ENCODE data around the gene LDLRAD4.

Gene LDLRAD4

DNA sequence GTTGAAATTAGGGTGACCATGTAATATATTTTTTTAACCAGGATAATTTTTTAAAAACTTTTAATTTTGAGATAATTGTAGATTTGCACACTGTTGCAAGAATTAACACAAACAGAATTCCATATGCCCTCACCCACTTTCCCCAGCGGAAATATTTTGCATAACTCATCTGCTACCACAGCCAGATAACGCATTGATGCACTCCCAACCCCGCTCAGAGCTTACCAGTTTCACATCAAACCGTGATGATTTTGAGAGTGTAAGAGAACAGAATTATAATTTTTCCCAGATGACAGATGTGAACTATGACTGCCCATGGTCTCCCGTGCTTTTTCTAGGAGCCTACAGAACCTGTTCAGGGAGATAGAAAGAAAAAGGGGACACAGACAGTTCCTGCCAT lies 35.2 kb upstream of the LDLRAD4 start:
- intact Hi-C loops (cut with DNase I; ENCODE audit: low total_unique reads): no loop called here
- DNase-seq: no peak
- H3K27me3 ChIP-seq: peaks cover 0 to 4% of the 10 kb centered on the region in 2 donors
- H3K27ac ChIP-seq: no peak overlapping the region
- H3K36me3 ChIP-seq: no peaks in the 10 kb centered on the region
- H3K4me1 ChIP-seq: no peaks in the 10 kb centered on the region
- no peak overlapping the region for H3K4me3 ChIP-seq
- no peak for TF ChIP-seq CTCF (IDR thresholded peaks at IDR 0.05)
- no peaks in the 10 kb centered on the region for H3K9me3 ChIP-seq

- intact Hi-C loops (cut with DNase I; ENCODE audit: low total_unique reads): no loop called here
- H3K27ac ChIP-seq: no peak overlapping the region
- H3K9me3 ChIP-seq: no peaks in the 10 kb centered on the region
- H3K4me3 ChIP-seq: no peak overlapping the region
- peaks cover 0 to 4% of the 10 kb centered on the region in 2 donors for H3K27me3 ChIP-seq
- DNase-seq: no peak
- no peaks in the 10 kb centered on the region for H3K36me3 ChIP-seq
- TF ChIP-seq CTCF (IDR thresholded peaks at IDR 0.05): no peak
- no peaks in the 10 kb centered on the region for H3K4me1 ChIP-seq
Measured at GRCh38 chr18:13183790-13184189, 34.8 kb upstream of the LDLRAD4 start.

DNA sequence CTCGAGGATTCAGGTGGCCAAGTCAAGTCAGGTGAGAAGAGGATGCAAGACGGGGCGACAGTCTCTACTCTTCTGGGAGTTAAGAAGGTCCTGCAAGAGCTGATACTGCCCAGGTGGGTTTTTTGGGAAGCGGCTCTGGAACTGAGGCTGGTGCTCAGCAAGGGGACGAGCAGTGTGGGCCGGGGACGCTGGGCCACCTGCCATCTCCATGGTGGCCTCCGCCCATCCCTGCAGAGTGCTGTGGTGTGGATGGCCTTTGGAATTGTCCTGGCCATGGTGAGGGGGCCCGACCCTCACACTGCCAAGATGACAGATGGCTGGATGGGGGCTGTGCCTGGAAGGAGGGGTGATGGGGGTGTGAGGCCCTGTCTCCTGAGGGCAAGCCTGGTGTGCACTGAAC lies 34.2 kb upstream of the LDLRAD4 start:
- Histone ChIP-seq H3K4me3 (no peak overlapping the region), H3K36me3 (no peaks in the 10 kb centered on the region), H3K9me3 (no peaks in the 10 kb centered on the region), H3K27ac (no peak overlapping the region), H3K4me1 (no peaks in the 10 kb centered on the region), H3K27me3 (peaks cover 0 to 4% of the 10 kb centered on the region in 2 donors)
- TF ChIP-seq CTCF (IDR thresholded peaks at IDR 0.05): no peak
- DNase-seq: no peak
- intact Hi-C loops (cut with DNase I; ENCODE audit: low total_unique reads): no loop called here

GRCh38 chr18:13185675-13186198 lies 32.8 kb upstream of the LDLRAD4 start:
- TF ChIP-seq CTCF (IDR thresholded peaks at IDR 0.05): no peak
- H3K4me3 ChIP-seq: no peak overlapping the region
- H3K9me3 ChIP-seq: no peaks in the 10 kb centered on the region
- peaks cover 0 to 4% of the 10 kb centered on the region in 2 donors for H3K27me3 ChIP-seq
- intact Hi-C loops (cut with DNase I; ENCODE audit: low total_unique reads): no loop called here
- no peaks in the 10 kb centered on the region for H3K4me1 ChIP-seq
- no peaks in the 10 kb centered on the region for H3K36me3 ChIP-seq
- no peak for DNase-seq
- H3K27ac ChIP-seq: no peak overlapping the region

GRCh38 chr18:13186687-13187086 lies 31.9 kb upstream of the LDLRAD4 start:
- intact Hi-C loops (cut with DNase I; ENCODE audit: low total_unique reads): no loop called here
- H3K36me3 ChIP-seq: no peaks in the 10 kb centered on the region
- TF ChIP-seq CTCF (IDR thresholded peaks at IDR 0.05): no peak
- H3K27me3 ChIP-seq: peaks cover 0 to 4% of the 10 kb centered on the region in 2 donors
- no peaks in the 10 kb centered on the region for H3K9me3 ChIP-seq
- no peak for DNase-seq
- H3K4me1 ChIP-seq: no peaks in the 10 kb centered on the region
- no peak overlapping the region for H3K27ac ChIP-seq
- H3K4me3 ChIP-seq: no peak overlapping the region

DNA sequence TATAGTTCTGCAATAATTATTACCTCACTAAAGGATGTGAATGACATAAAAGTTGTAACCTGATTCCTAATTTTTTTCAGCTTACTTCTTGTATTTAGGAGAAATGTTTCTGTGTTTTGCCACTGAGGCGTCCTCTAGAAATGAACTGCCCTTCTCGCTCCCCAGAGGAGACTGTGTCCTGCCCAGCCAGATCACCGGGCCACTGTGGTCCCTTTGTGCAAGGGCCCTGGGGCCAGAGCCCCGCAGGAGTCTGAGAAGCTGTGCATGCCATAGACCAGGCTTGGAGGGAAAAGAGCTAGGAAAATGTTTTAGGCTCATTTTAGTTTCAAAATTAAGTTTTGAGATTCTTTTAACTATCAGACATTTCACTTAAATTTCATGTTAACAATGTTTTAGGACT lies 31.1 kb upstream of the LDLRAD4 start:
- Histone ChIP-seq H3K36me3 (no peaks in the 10 kb centered on the region), H3K4me3 (no peak overlapping the region), H3K9me3 (no peaks in the 10 kb centered on the region), H3K4me1 (no peaks in the 10 kb centered on the region), H3K27me3 (no peaks in the 10 kb centered on the region), H3K27ac (no peak overlapping the region)
- no peak for TF ChIP-seq CTCF (IDR thresholded peaks at IDR 0.05)
- DNase-seq: no peak
- intact Hi-C loops (cut with DNase I; ENCODE audit: low total_unique reads): no loop called here

All from tibial artery (tissue), 4 donors.